Measurements from ENCODE around the gene COLEC11.
A peak's percentile ranks its signal among the peaks of the same experiment; 100 is the strongest.

Gene COLEC11

GRCh38 chr2:3586220-3586619, 8.7 kb upstream of the COLEC11 start:
- TF ChIP-seq CTCF (IDR thresholded peaks at IDR 0.05; ENCODE audit: extremely low read depth, missing control alignments): no peak
- no peak for DNase-seq (ENCODE audit: low spot score)

- TF ChIP-seq CTCF (IDR thresholded peaks at IDR 0.05; ENCODE audit: extremely low read depth, missing control alignments): no peak
- DNase-seq (ENCODE audit: low spot score): no peak
These were observed 7.9 kb upstream of the COLEC11 start for GRCh38 chr2:3587021-3587420.

- DNase-seq (ENCODE audit: low spot score): no peak
- TF ChIP-seq CTCF (IDR thresholded peaks at IDR 0.05; ENCODE audit: extremely low read depth, missing control alignments): no peak
These were observed 7.5 kb upstream of the COLEC11 start for GRCh38 chr2:3587432-3587831.

- no peak for TF ChIP-seq CTCF (IDR thresholded peaks at IDR 0.05; ENCODE audit: extremely low read depth, missing control alignments)
- DNase-seq (ENCODE audit: low spot score): no peak
These were observed 6.8 kb upstream of the COLEC11 start for GRCh38 chr2:3588084-3588483.

GRCh38 chr2:3589086-3589485, 5.8 kb upstream of the COLEC11 start:
- no peak for TF ChIP-seq CTCF (IDR thresholded peaks at IDR 0.05; ENCODE audit: extremely low read depth, missing control alignments)
- no peak for DNase-seq (ENCODE audit: low spot score)

- no peak for DNase-seq (ENCODE audit: low spot score)
- TF ChIP-seq CTCF (IDR thresholded peaks at IDR 0.05; ENCODE audit: extremely low read depth, missing control alignments): no peak
These were observed 492 bp downstream of the COLEC11 start for GRCh38 chr2:3595404-3595803.

GRCh38 chr2:3595985-3596384, 1.1 kb downstream of the COLEC11 start:
- DNase-seq (ENCODE audit: low spot score): peak; percentile 88
- TF ChIP-seq CTCF (IDR thresholded peaks at IDR 0.05; ENCODE audit: extremely low read depth, missing control alignments): no peak
